Measurements from ENCODE around the gene ARFIP1. TPM values are rescaled to one million over a fixed set of nuclear protein-coding genes. Genes with fewer than 3 reads are reported as not detected.

ARFIP1 gene
- total RNA-seq, 1 donor from 2014 or later, result 37.6 TPM

DNA sequence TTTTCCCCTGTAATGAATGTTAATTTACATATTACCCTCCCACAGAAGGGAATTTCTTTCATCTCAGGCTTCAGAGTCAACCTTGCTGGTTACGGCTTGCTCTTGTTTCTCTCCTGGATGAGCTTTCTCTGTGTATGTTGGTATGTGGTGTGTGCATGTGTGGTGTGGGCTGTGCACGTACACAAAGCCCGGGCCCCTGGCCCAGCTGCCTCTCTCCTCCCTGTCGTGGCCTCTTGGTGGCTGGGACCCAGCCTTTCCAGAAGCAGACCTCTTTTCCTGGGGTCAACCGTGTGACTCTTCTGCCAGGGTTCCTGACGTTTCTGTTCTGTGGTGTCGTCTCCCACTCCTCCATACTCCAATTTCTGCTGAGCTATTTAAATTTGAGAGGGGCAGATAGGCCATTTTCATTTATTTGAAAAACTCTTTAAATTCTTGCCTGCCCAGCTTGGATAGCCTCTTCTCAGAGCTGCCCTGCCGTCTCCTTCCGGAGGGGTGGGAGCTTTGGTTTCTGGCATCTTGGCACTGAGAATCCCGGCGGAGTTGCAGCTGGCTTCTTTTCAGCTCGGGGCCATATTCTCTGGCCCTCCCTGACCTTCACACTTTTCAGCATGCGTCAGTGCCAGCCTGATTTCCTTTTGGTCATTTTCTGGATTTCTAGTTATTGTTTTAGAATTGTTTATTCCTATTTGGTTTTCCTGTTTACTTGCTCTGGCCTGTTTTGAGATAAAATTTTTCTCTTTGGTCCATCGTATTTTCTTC lies 181.4 kb downstream of the ARFIP1 start:
- DNase-seq (ENCODE audit: low read depth, low spot score), result peak; percentile 40

DNA sequence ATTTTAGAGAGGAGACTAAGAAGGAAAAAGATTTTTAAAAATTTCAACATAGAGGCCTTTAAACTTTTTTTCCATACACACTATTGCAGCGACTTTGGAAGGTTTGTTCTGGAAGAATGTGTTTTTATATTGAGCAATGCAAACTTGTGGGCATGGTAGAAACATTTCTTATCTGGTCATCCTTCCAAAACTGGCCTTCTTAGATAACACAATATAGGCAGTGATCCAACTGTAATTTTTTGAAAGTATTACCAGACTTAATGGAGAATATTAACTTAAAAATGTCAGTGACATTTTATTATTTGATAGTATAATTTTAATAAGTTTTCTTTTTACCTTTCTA lies 182.0 kb downstream of the ARFIP1 start:
- no peak for DNase-seq (ENCODE audit: low read depth, low spot score)

Other genes with a start within 250 kb of the ARFIP1 start
- 65.2 and 75.2 TPM in 2 replicates for gene FBXW7, start 243.9 kb upstream of the ARFIP1 start, total RNA-seq
- gene TMEM154, start 100.0 kb upstream of the ARFIP1 start, total RNA-seq, result 6.1 and 9.1 TPM in 2 replicates
- 0.04 and 0.20 TPM in 2 replicates for gene TIGD4, start 224 bp upstream of the ARFIP1 start, total RNA-seq
- gene FHDC1, start 156.4 kb downstream of the ARFIP1 start, total RNA-seq, result under 0.01 and 0.04 TPM in 2 replicates